GM12874 (cell line): Measurements from ENCODE around the gene DES.
A peak's percentile ranks its signal among the peaks of the same experiment; 100 is the strongest.

Source experiments
- TF ChIP-seq, protein P1 (sequence below): IDR thresholded peaks from 2 replicates; pipeline ENCODE4 v1.5.1; 2011; ENCODE audit warnings: low read depth, mild to moderate bottlenecking, control low read depth, low read length, moderate library complexity; ENCODE audit not compliant: insufficient read depth

DES gene

DNA sequence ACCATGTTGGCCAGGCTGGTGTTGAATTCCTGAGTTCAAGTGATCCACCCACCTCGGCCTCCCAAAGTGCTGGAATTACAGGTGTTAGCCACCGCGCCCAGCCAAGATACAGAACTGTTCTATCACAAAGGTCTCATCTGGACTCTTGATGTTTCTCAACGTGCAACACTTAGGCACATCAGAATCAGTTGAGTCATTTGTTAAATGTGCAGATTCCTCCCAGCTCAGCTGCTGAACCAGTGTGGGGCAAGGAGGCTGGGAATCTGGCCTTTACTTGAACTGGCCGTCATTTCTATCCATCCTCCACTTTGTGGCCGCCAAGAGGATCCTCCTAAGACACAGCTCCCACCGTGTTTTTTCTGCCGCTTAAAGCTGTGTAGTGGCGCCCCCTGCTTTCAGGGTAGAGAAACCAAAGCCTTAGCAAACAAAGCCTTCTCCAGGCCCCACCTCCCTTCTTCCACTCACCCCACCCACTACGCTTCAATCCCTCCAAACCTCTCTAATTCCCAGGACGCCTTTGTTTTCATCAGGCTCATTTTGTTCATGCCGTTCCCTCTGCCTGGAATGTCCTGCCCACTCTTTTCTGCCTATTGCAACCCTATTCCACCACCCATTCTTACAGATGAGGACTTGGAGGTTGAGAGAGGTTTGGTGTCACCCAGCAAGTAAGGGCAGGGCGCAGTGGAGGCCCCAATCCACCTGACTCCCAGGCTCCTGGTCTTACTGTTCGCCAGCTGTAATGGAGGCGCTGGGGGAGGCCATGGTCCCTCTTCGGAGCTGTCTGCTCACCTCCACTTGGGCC, 15.7 kb downstream of the DES start:
- TF ChIP-seq, protein P1, sequence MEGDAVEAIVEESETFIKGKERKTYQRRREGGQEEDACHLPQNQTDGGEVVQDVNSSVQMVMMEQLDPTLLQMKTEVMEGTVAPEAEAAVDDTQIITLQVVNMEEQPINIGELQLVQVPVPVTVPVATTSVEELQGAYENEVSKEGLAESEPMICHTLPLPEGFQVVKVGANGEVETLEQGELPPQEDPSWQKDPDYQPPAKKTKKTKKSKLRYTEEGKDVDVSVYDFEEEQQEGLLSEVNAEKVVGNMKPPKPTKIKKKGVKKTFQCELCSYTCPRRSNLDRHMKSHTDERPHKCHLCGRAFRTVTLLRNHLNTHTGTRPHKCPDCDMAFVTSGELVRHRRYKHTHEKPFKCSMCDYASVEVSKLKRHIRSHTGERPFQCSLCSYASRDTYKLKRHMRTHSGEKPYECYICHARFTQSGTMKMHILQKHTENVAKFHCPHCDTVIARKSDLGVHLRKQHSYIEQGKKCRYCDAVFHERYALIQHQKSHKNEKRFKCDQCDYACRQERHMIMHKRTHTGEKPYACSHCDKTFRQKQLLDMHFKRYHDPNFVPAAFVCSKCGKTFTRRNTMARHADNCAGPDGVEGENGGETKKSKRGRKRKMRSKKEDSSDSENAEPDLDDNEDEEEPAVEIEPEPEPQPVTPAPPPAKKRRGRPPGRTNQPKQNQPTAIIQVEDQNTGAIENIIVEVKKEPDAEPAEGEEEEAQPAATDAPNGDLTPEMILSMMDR: peak; percentile 31; the same call in 1 of the 2 replicates

DNA sequence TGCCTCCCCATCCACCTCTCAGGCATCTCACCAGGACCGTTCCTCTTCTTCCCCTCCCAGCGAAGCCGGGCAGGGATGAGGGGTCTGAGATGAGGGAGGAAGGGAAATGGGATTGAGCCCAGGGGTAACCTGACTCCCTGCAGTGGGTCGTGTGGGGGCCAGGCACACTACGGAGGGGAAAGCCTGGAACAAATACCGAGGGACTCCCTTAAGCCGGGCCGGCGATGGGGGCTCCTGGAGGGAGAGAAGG, 16.2 kb downstream of the DES start:
- TF ChIP-seq, protein P1: no peak

DNA sequence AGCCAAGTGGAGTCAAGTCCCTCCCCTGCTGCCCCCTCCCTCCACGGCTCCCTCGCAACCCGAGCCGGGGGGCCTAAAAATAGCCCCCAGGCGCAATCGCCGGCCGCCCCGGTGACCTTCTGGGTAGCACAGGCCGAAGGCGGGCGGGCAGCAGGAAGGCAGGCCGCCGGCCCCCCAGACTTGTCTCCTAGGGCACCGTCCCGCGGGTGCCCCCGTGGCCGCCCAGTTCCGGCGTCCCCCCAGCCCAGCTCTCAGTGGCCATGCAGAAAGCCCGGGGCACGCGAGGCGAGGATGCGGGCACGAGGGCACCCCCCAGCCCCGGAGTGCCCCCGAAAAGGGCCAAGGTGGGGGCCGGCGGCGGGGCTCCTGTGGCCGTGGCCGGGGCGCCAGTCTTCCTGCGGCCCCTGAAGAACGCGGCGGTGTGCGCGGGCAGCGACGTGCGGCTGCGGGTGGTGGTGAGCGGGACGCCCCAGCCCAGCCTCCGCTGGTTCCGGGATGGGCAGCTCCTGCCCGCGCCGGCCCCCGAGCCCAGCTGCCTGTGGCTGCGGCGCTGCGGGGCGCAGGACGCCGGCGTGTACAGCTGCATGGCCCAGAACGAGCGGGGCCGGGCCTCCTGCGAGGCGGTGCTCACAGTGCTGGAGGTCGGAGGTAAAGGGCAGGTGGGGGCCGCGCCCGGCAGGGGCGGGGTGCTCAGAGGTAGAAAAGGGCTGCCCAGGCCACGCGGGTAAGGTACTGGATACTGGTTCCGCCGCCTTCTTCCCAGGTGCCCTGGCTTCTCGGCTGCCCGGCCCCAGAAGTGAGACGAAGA, 16.7 kb downstream of the DES start, which contains the start of gene SPEG:
SPEG (plus strand) TSS at position 126 of the 808 bp plus-strand sequence; CDS start at position 261, 135 bp downstream.
- TF ChIP-seq, protein P1: no peak

DNA sequence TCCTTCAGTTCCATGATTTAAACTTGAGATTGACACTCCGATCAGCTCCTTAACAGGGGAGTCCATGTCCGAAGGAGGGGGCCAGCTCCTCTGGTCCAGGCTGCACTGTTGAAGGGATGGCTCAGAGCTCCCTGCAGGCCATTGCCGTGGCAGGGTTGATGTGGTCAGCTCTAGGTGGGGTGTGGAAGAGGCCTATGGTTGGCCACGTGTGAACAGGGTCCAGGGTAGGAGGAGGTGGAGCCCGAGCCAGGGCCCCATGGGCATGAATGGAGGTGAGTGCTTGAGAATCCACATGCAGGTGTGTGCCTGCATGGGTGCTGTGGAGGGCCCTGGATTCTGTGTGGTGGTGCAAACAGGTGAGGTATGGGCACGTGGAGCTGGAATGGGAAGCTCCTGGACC, 17.5 kb downstream of the DES start:
- TF ChIP-seq, protein P1: no peak

DNA sequence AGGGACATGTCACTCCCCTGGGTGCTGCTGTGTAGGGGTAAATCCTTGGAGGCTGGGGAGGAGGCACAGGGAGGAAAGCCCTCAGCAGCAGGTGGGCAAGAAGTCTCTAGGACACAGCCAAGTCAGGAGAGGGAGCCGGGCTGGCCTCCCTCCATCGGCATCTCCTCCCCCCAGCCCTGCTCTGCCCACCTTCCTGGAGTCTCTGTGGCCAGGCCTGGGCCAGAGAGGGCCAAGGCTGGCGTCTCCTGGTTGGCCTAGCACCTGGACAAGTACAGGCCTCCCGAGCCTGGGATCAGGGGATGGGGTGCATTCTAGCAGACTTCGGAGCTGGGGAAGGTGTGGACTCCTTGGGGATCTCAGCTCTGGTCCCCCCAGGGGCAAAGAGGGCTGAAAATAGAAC, 18.3 kb downstream of the DES start:
- TF ChIP-seq, protein P1: no peak

DNA sequence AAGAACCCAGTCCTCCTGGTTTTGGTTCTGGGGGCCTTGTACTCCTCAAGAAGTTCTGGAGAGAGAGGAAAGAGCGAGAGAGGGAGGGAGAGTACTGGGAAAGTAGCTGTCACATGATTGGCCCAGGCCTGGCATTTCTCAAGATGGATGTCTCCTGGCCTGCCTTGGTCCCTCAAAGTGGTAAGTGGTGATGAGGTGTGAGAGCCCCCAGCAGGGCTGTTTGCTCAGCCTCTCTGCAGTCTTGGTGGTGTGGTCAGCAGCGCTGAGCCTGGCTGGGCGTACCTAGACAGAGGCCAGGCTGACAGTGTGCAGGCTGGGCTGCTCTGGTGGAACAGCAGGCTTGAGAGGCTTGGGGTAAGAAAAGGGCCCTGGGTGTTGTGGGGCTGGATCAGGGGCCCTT, 19.0 kb downstream of the DES start:
- TF ChIP-seq, protein P1: no peak

DNA sequence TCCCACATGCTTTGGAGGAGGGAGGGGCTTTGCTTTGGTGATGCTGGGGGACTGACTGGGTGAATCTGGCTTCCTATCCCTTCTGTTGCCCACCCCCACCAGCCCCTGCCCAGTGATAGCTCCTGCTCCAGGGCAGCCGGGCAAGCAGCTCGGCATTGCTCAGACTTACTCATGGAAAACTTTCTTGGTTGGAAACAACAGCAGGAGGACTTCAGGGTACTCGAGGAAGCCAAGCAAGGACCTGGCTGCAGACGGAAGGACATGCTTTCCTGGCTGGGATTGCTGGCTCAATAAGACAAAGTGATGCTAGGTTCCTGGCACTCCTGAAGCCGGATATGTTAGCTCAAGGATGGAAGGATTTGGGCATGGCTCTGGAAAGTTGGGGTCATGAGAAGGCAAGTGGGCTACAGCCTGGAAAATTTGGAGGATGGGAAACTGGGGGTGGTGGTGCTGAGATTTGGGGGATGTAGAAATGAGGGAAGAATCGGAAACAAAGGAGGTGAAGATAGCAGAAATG, 19.6 kb downstream of the DES start:
- TF ChIP-seq, protein P1: no peak
